Measurements from ENCODE around the gene GLT8D1. TPM values are rescaled to one million over a fixed set of nuclear protein-coding genes. Genes with fewer than 3 reads are reported as not detected.

The GLT8D1 gene
- total and polyA plus RNA-seq, 2 of the 13 experiments (the other 11 are each of a cell fraction or from before 2014, with no cell fraction given) = 110 to 121 TPM

DNA sequence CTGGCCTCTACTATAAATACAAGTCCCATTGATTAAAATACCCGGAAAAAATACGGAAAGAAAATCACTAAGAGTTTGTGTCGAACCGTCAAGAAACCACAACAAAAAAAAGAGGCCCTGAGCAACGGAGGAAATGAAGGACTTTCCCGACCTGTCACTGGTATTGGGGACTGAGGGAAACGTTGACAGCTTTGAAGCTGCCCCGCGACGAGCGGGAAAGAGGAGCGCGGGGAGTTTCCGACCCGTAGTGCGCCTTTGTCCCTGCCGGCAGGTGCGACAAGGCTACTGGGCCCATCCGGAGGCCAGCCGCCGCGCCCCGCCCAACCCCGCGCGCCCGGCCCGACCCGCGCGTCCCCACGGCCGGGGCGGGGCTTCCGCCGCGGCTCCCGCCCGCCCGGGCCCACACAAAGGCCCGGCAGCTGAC is 20.3 kb downstream of the GLT8D1 start (continued):
- TF ChIP-seq ZNF878 (CRISPR knock-in tag; IDR thresholded peaks at IDR 0.05) (no peak), ATF1 (CRISPR knock-in tag; IDR thresholded peaks at IDR 0.05) (no peak), RARA (CRISPR knock-in tag; IDR thresholded peaks at IDR 0.05) (peak; percentile 27; the same call in 1 of the 2 replicates), ZSCAN30 (CRISPR knock-in tag; IDR thresholded peaks at IDR 0.05) (no peak), GABPA (IDR thresholded peaks at IDR 0.05; ENCODE audit: low read depth, low read length) (peak; percentile 51), GABPA (CRISPR knock-in tag; IDR thresholded peaks at IDR 0.05; ENCODE audit: low read depth) (no peak; the same call in 1 of the 2 replicates), SIN3A (IDR thresholded peaks at IDR 0.05; ENCODE audit: borderline replicate concordance, low read depth, low read length) (peak; percentile 74; the same call in 1 of the 2 replicates), TGIF2 (CRISPR knock-in tag; IDR thresholded peaks at IDR 0.05) (peak; percentile 85; the same call in 1 of the 2 replicates), ZNF232 (CRISPR knock-in tag; IDR thresholded peaks at IDR 0.05; ENCODE audit: borderline replicate concordance) (peak; percentile 76; the same call in 1 of the 2 replicates), ZSCAN20 (CRISPR knock-in tag; IDR thresholded peaks at IDR 0.05; ENCODE audit: borderline replicate concordance) (peak; percentile 81; the same call in 1 of the 2 replicates), ZC3H13 (CRISPR knock-in tag; IDR thresholded peaks at IDR 0.05) (no peak)
- TF ChIP-seq, protein P1, sequence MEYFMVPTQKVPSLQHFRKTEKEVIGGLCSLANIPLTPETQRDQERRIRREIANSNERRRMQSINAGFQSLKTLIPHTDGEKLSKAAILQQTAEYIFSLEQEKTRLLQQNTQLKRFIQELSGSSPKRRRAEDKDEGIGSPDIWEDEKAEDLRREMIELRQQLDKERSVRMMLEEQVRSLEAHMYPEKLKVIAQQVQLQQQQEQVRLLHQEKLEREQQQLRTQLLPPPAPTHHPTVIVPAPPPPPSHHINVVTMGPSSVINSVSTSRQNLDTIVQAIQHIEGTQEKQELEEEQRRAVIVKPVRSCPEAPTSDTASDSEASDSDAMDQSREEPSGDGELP (IDR thresholded peaks at IDR 0.05; ENCODE audit: borderline replicate concordance, low read depth) = peak; percentile 28; the same call in 1 of the 2 replicates
- TF ChIP-seq, protein P2, sequence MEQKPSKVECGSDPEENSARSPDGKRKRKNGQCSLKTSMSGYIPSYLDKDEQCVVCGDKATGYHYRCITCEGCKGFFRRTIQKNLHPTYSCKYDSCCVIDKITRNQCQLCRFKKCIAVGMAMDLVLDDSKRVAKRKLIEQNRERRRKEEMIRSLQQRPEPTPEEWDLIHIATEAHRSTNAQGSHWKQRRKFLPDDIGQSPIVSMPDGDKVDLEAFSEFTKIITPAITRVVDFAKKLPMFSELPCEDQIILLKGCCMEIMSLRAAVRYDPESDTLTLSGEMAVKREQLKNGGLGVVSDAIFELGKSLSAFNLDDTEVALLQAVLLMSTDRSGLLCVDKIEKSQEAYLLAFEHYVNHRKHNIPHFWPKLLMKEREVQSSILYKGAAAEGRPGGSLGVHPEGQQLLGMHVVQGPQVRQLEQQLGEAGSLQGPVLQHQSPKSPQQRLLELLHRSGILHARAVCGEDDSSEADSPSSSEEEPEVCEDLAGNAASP (CRISPR knock-in tag; IDR thresholded peaks at IDR 0.05; ENCODE audit: borderline replicate concordance) = no peak
- TF ChIP-seq, protein P3, sequence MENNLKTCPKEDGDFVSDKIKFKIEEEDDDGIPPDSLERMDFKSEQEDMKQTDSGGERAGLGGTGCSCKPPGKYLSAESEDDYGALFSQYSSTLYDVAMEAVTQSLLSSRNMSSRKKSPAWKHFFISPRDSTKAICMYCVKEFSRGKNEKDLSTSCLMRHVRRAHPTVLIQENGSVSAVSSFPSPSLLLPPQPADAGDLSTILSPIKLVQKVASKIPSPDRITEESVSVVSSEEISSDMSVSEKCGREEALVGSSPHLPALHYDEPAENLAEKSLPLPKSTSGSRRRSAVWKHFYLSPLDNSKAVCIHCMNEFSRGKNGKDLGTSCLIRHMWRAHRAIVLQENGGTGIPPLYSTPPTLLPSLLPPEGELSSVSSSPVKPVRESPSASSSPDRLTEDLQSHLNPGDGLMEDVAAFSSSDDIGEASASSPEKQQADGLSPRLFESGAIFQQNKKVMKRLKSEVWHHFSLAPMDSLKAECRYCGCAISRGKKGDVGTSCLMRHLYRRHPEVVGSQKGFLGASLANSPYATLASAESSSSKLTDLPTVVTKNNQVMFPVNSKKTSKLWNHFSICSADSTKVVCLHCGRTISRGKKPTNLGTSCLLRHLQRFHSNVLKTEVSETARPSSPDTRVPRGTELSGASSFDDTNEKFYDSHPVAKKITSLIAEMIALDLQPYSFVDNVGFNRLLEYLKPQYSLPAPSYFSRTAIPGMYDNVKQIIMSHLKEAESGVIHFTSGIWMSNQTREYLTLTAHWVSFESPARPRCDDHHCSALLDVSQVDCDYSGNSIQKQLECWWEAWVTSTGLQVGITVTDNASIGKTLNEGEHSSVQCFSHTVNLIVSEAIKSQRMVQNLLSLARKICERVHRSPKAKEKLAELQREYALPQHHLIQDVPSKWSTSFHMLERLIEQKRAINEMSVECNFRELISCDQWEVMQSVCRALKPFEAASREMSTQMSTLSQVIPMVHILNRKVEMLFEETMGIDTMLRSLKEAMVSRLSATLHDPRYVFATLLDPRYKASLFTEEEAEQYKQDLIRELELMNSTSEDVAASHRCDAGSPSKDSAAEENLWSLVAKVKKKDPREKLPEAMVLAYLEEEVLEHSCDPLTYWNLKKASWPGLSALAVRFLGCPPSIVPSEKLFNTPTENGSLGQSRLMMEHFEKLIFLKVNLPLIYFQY (CRISPR knock-in tag; IDR thresholded peaks at IDR 0.05; ENCODE audit: borderline replicate concordance) = peak; percentile 66; the same call in 1 of the 2 replicates
- TF ChIP-seq, protein P4, sequence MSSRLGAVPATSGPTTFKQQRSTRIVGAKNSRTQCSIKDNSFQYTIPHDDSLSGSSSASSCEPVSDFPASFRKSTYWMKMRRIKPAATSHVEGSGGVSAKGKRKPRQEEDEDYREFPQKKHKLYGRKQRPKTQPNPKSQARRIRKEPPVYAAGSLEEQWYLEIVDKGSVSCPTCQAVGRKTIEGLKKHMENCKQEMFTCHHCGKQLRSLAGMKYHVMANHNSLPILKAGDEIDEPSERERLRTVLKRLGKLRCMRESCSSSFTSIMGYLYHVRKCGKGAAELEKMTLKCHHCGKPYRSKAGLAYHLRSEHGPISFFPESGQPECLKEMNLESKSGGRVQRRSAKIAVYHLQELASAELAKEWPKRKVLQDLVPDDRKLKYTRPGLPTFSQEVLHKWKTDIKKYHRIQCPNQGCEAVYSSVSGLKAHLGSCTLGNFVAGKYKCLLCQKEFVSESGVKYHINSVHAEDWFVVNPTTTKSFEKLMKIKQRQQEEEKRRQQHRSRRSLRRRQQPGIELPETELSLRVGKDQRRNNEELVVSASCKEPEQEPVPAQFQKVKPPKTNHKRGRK (CRISPR knock-in tag; IDR thresholded peaks at IDR 0.05) = no peak
- TF ChIP-seq, protein P5, sequence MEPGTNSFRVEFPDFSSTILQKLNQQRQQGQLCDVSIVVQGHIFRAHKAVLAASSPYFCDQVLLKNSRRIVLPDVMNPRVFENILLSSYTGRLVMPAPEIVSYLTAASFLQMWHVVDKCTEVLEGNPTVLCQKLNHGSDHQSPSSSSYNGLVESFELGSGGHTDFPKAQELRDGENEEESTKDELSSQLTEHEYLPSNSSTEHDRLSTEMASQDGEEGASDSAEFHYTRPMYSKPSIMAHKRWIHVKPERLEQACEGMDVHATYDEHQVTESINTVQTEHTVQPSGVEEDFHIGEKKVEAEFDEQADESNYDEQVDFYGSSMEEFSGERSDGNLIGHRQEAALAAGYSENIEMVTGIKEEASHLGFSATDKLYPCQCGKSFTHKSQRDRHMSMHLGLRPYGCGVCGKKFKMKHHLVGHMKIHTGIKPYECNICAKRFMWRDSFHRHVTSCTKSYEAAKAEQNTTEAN (CRISPR knock-in tag; conservative IDR thresholded peaks at IDR 0.05) = peak; percentile 69
- TF ChIP-seq, protein P6, sequence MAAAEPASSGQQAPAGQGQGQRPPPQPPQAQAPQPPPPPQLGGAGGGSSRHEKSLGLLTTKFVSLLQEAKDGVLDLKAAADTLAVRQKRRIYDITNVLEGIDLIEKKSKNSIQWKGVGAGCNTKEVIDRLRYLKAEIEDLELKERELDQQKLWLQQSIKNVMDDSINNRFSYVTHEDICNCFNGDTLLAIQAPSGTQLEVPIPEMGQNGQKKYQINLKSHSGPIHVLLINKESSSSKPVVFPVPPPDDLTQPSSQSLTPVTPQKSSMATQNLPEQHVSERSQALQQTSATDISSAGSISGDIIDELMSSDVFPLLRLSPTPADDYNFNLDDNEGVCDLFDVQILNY (CRISPR knock-in tag; conservative IDR thresholded peaks at IDR 0.05) = 0 out of 2 replicates have a peak, but pooled peaks have one; percentile 52

All from HepG2 (cell line).